Measurements from ENCODE around the gene ALDH1L1. TPM values are rescaled to one million over a fixed set of nuclear protein-coding genes. Genes with fewer than 3 reads are reported as not detected.

The ALDH1L1 gene
- total and polyA plus RNA-seq, 2 experiments from 2014 or later: 1.0 to 1.3 TPM

GRCh38 chr3:126130081-126130855, 50.1 kb downstream of the ALDH1L1 start:
- no peaks in the 10 kb centered on the region for H3F3A ChIP-seq (replicated peaks; ENCODE audit: low read depth)
- no peaks in the 10 kb centered on the region for H3K27me3 ChIP-seq (ENCODE audit: insufficient read depth)
- Mint-ChIP-seq H3K27ac (no peak overlapping the region), H3K9me3 (no peaks in the 10 kb centered on the region), H3K4me3 (no peak overlapping the region), H3K4me1 (peaks cover 24% of the 10 kb centered on the region), H3K36me3 (ENCODE audit: low read depth) (no peaks in the 10 kb centered on the region), H3K27me3 (ENCODE audit: insufficient read depth, low read depth, poor library complexity) (peaks cover 26% of the 10 kb centered on the region)
- TF ChIP-seq JUNB (IDR thresholded peaks at IDR 0.05; ENCODE audit: unreplicated experiment): no peak
- TF ChIP-seq POLR2AphosphoS5 (IDR thresholded peaks at IDR 0.05; ENCODE audit: low read depth): no peak
- TF ChIP-seq ZNF331 (CRISPR knock-in tag; IDR thresholded peaks at IDR 0.05; ENCODE audit: low read depth): no peak
- TF ChIP-seq STAT1 (IDR thresholded peaks at IDR 0.05; ENCODE audit: unreplicated experiment): no peak
- H3K36me3 ChIP-seq (ENCODE audit: insufficient read depth): no peaks in the 10 kb centered on the region
- H4K20me1 ChIP-seq (replicated peaks; ENCODE audit: insufficient read depth): no peaks in the 10 kb centered on the region
- DNase-seq (ENCODE audit: low spot score) (no peak), ATAC-seq (no peak)
- H3K9me2 ChIP-seq (ENCODE audit: insufficient read depth): no peaks in the 10 kb centered on the region
- no peak overlapping the region for H2AFZ ChIP-seq
- H3K4me3 ChIP-seq: no peak overlapping the region
- H3K27ac ChIP-seq (ENCODE audit: low read depth): no peak overlapping the region
- H3K4me1 ChIP-seq (ENCODE audit: insufficient read depth): no peaks in the 10 kb centered on the region
- H3K4me2 ChIP-seq: no peak overlapping the region
- H3K79me2 ChIP-seq (replicated peaks; ENCODE audit: insufficient read depth): no peaks in the 10 kb centered on the region

GRCh38 chr3:126129398-126129891, 50.9 kb downstream of the ALDH1L1 start:
- peaks cover 21% of the 10 kb centered on the region for H3K4me1 Mint-ChIP-seq
- H3K36me3 ChIP-seq (ENCODE audit: insufficient read depth): no peaks in the 10 kb centered on the region
- H3K9me2 ChIP-seq (ENCODE audit: insufficient read depth): no peaks in the 10 kb centered on the region
- H3K9me3 Mint-ChIP-seq: no peaks in the 10 kb centered on the region
- H3K36me3 Mint-ChIP-seq (ENCODE audit: low read depth): no peaks in the 10 kb centered on the region
- H2AFZ ChIP-seq: no peak overlapping the region
- 0 out of 4 replicates have a peak, but pooled peaks of 1 of the 2 experiments have one; percentile 4 for TF ChIP-seq CTCF (conservative IDR thresholded peaks at IDR 0.05; ENCODE audit: low read depth in 2 of 2)
- TF ChIP-seq ZNF114 (CRISPR knock-in tag; IDR thresholded peaks at IDR 0.05): no peak
- H3K4me2 ChIP-seq: no peak overlapping the region
- DNase-seq (ENCODE audit: low spot score) (no peak), ATAC-seq (no peak)
- no peak overlapping the region for H3K4me3 ChIP-seq
- no peaks in the 10 kb centered on the region for H4K20me1 ChIP-seq (replicated peaks; ENCODE audit: insufficient read depth)
- H3K27me3 ChIP-seq (ENCODE audit: insufficient read depth): no peaks in the 10 kb centered on the region
- no peaks in the 10 kb centered on the region for H3K79me2 ChIP-seq (replicated peaks; ENCODE audit: insufficient read depth)
- H3K4me3 Mint-ChIP-seq: no peak overlapping the region
- no peaks in the 10 kb centered on the region for H3F3A ChIP-seq (replicated peaks; ENCODE audit: low read depth)
- no peak overlapping the region for H3K27ac Mint-ChIP-seq
- no peak overlapping the region for H3K27ac ChIP-seq (ENCODE audit: low read depth)
- no peaks in the 10 kb centered on the region for H3K4me1 ChIP-seq (ENCODE audit: insufficient read depth)
- peaks cover 23% of the 10 kb centered on the region for H3K27me3 Mint-ChIP-seq (ENCODE audit: insufficient read depth, low read depth, poor library complexity)
